ENCODE measurements around the gene MROH2A.

GRCh38 chr2:233791883-233792329, 13.8 kb downstream of the MROH2A start:
- TF ChIP-seq CTCF (IDR thresholded peaks at IDR 0.05; ENCODE audit: low read depth, low read length) (no peak), EZH2phosphoT487 (IDR thresholded peaks at IDR 0.05; ENCODE audit: low read depth) (no peak)
